Osteoblast (primary cell): ENCODE results near the gene INHBA. TPM values are rescaled to one million over a fixed set of nuclear protein-coding genes. Genes with fewer than 3 reads are reported as not detected.

Experiments used
- DNase-seq: peaks from one replicate; pipeline ENCODE4 v3.0.0; 2011; ENCODE audit warnings: low spot score, mixed read lengths; ENCODE audit not compliant: insufficient read length; ENCODE audit errors: missing footprints
- H2AFZ ChIP-seq: 2 replicates; pipeline ENCODE4 v1.6.0; 2011; ENCODE audit warnings: mild to moderate bottlenecking, low read length
- H3K27ac ChIP-seq: 2 replicates; pipeline ENCODE4 v1.5.1; 2011; ENCODE audit warnings: mild to moderate bottlenecking, low read depth, low read length, moderate library complexity
- H3K27me3 ChIP-seq: 2 replicates; pipeline ENCODE4 v1.6.0; 2012; ENCODE audit warnings: mild to moderate bottlenecking, control low read depth, inconsistent platforms, low read length, moderate library complexity; ENCODE audit not compliant: insufficient read depth
- H3K36me3 ChIP-seq: 2 replicates; pipeline ENCODE4 v1.5.1; 2011; ENCODE audit warnings: mild to moderate bottlenecking, low read length, control low read depth, moderate library complexity; ENCODE audit not compliant: insufficient read depth
- H3K4me1 ChIP-seq: 2 replicates; pipeline ENCODE4 v1.5.1; 2011; ENCODE audit warnings: mild to moderate bottlenecking, low read length, control low read depth, moderate library complexity; ENCODE audit not compliant: insufficient read depth
- H3K4me2 ChIP-seq: 2 replicates; pipeline ENCODE4 v1.6.0; 2011; ENCODE audit warnings: mild to moderate bottlenecking, low read length; ENCODE audit not compliant: insufficient read depth
- H3K4me3 ChIP-seq: fragments of 200-600 bp; sonication (generic); 3 replicates; pipeline ENCODE4 v1.5.1; 2012; ENCODE audit warnings: mild to moderate bottlenecking, low read length, inconsistent platforms; ENCODE audit not compliant: insufficient read depth
- H3K79me2 ChIP-seq: 2 replicates; pipeline ENCODE4 v1.6.0; 2012; ENCODE audit warnings: mild to moderate bottlenecking, low read length, control low read depth, inconsistent platforms; ENCODE audit not compliant: insufficient read depth
- H3K9me3 ChIP-seq: 2 replicates; pipeline ENCODE4 v1.5.1; 2011; ENCODE audit warnings: low read depth, low read length, control low read depth
- H4K20me1 ChIP-seq: 2 replicates; pipeline ENCODE4 v1.6.0; 2012; ENCODE audit warnings: mild to moderate bottlenecking, low read length, control low read depth; ENCODE audit not compliant: insufficient read depth
- CTCF ChIP-seq: IDR thresholded peaks from 2 replicates; pipeline ENCODE4 v1.5.1; 2011; ENCODE audit warnings: mild to moderate bottlenecking, low read depth, low read length, moderate library complexity; ENCODE audit errors: extremely low read depth
- total RNA-seq: library from RNA; depleted of rRNA; stranded (reverse); fragments of >200 nt; gene quantifications from 2 replicates; pipeline ENCODE4 v1.2.3, GENCODE V29; 2012

The INHBA gene
- total RNA-seq, 1 donor, result 107 TPM

- TF ChIP-seq CTCF, result no peak
- Histone ChIP-seq H3K79me2 (peaks cover 87% of the 10 kb centered on the region), H3K4me1 (peaks cover 36% of the 10 kb centered on the region), H3K4me2 (peak overlapping the region; percentile 91), H3K36me3 (peaks cover 31% of the 10 kb centered on the region), H3K9me3 (no peaks in the 10 kb centered on the region), H3K4me3 (peak overlapping the region; percentile 87), H3K27ac (peak overlapping the region; percentile 88), H2AFZ (no peak overlapping the region), H3K27me3 (no peaks in the 10 kb centered on the region), H4K20me1 (peaks cover 27% of the 10 kb centered on the region)
- no peak for DNase-seq
Measured at GRCh38 chr7:41701068-41701941, 1.6 kb downstream of the INHBA start.

- Histone ChIP-seq H3K9me3 (no peaks in the 10 kb centered on the region), H3K36me3 (peaks cover 44% of the 10 kb centered on the region), H3K4me3 (peak overlapping the region; percentile 87), H3K27me3 (no peaks in the 10 kb centered on the region), H4K20me1 (peaks cover 35% of the 10 kb centered on the region), H2AFZ (no peak overlapping the region), H3K27ac (peak overlapping the region; percentile 88), H3K4me2 (peak overlapping the region; percentile 91), H3K4me1 (peaks cover 41% of the 10 kb centered on the region), H3K79me2 (peaks cover 94% of the 10 kb centered on the region)
- DNase-seq, result no peak
- TF ChIP-seq CTCF, result no peak
Measured at GRCh38 chr7:41700044-41700471, 2.8 kb downstream of the INHBA start.

- Histone ChIP-seq H3K4me3 (peak overlapping the region; percentile 87), H3K27me3 (no peaks in the 10 kb centered on the region), H3K27ac (peak overlapping the region; percentile 88), H3K9me3 (no peaks in the 10 kb centered on the region), H3K36me3 (peaks cover 49% of the 10 kb centered on the region), H3K4me2 (peak overlapping the region; percentile 92), H2AFZ (no peak overlapping the region), H3K4me1 (peaks cover 42% of the 10 kb centered on the region), H3K79me2 (peaks cover 95% of the 10 kb centered on the region), H4K20me1 (peaks cover 40% of the 10 kb centered on the region)
- no peak for TF ChIP-seq CTCF
- DNase-seq, result no peak
Measured at GRCh38 chr7:41699516-41699915, 3.4 kb downstream of the INHBA start.

- Histone ChIP-seq H4K20me1 (peaks cover 48% of the 10 kb centered on the region), H3K4me2 (peak overlapping the region; percentile 92), H3K9me3 (no peaks in the 10 kb centered on the region), H3K4me1 (peaks cover 42% of the 10 kb centered on the region), H3K27me3 (no peaks in the 10 kb centered on the region), H3K79me2 (peaks cover 95% of the 10 kb centered on the region), H3K4me3 (peak overlapping the region; percentile 87), H3K36me3 (peaks cover 57% of the 10 kb centered on the region), H2AFZ (no peak overlapping the region), H3K27ac (peak overlapping the region; percentile 88)
- TF ChIP-seq CTCF, result no peak
- no peak for DNase-seq
Measured at GRCh38 chr7:41698726-41699125, 4.2 kb downstream of the INHBA start.
